ENCODE results near the gene MYCBP2.
"Not testable (repeated sequence)": the region's sequence is repeated elsewhere in the genome, so short reads cannot be mapped to it uniquely, and the experiment has no call there.

MYCBP2 gene

DNA sequence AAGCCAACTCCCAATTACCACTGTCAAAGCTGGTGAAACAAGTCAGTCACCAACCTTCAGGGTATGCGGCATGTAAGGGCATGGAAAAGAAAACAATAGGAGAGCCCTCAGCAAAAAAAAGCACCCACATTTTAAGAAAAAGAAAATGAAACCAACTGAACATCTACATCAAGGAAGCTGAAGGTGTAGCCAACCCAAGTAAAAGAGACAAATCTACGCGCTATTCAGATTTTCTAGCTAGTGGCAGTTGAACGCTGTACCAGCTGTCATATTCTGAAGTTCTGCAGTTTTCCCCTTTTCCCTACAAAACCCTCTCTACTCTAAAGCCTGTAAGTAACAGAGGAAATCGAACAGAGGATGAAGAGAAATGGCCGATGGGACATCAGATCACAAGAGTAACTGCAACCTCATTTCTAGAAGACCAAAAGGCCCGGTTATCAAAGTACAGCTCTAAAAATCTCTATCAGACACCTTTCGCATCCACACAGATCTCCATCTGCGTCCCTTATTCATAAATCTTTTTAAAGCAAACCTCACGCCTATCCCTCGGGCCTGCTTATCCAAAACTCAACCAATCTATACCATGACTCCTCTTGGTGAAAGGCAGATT is 1.4 kb downstream of the MYCBP2 start:
- H3K4me3 Mint-ChIP-seq: peak overlapping the region; percentile 94
- no peak for ATAC-seq
- DNase-seq: no peak
- no peaks in the 10 kb centered on the region for H3K9me3 Mint-ChIP-seq
- peaks cover 10% of the 10 kb centered on the region for H3K36me3 Mint-ChIP-seq (ENCODE audit: low read depth)
- H3K27ac Mint-ChIP-seq: peak overlapping the region; percentile 91
- peaks cover 75% of the 10 kb centered on the region for H3K4me1 Mint-ChIP-seq
- H3K27me3 Mint-ChIP-seq: peaks cover 6% of the 10 kb centered on the region

DNA sequence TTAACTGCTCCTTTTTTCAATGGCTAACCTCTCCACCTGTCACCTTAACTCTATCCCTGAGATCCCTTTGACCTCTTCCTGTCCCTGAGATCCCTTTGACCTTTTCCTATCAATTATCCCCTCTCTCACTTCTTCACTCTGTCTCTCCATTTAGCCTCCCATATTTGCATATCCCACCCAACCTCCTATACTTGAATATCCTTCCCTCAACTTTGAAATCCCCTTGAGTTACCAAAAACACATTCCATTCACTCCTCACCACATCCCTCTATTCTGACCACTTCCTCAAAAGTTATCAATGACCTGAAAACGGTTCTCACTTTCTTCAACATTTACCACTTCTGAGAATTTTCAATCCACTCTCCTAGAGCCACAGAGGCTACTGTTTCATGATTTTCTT is 3.0 kb downstream of the MYCBP2 start:
- Mint-ChIP-seq H3K27ac (peak overlapping the region; percentile 81), H3K4me1 (peaks cover 81% of the 10 kb centered on the region), H3K4me3 (peak overlapping the region; percentile 94), H3K36me3 (ENCODE audit: low read depth) (peaks cover 13% of the 10 kb centered on the region), H3K9me3 (no peaks in the 10 kb centered on the region), H3K27me3 (peaks cover 4% of the 10 kb centered on the region)
- no peak for DNase-seq
- ATAC-seq: no peak

DNA sequence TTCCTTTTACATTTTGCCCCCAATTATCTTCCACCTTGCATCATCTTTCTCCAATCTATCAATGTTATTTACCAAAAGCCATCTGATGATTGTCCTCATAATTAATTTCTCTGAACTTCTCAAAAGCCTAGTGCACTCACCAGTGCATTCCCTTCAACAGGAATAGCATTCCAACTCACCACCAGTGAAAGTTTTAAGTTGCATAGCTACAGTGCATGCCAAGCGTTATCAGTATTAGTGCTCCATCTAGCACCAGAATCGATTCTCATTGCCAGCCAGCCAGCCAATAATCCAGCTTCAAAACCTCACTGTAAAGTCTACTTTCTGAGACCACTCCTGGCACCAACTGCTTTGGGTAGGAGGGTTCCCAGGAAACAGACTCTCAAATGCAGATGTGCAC is 7.4 kb downstream of the MYCBP2 start:
- no peak overlapping the region for H3K4me3 Mint-ChIP-seq
- peaks cover 93% of the 10 kb centered on the region for H3K4me1 Mint-ChIP-seq
- H3K36me3 Mint-ChIP-seq (ENCODE audit: low read depth): peaks cover 15% of the 10 kb centered on the region
- no peak for ATAC-seq
- H3K27ac Mint-ChIP-seq: peak overlapping the region; percentile 6
- H3K27me3 Mint-ChIP-seq: no peaks in the 10 kb centered on the region
- no peaks in the 10 kb centered on the region for H3K9me3 Mint-ChIP-seq
- no peak for DNase-seq

DNA sequence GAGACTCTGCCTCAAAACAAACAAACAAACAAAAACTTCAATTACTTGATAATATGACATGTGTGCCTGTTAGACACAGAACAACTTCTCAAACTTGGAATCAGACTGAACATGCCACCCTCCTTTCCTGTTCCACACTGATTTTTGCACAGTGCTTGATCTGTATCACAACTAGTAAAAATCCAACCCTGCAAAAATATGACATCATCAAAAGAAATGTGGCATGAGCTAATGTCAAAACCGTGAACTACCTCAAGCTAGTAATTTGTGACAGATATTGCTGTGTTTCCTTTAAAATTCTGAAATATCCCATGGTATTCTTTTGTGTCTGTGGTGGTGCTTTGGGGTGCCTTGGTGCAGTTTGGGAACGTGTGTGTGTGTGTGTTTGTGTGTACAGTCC is 8.2 kb downstream of the MYCBP2 start:
- Mint-ChIP-seq H3K4me3 (no peak overlapping the region), H3K27me3 (no peaks in the 10 kb centered on the region), H3K9me3 (no peaks in the 10 kb centered on the region), H3K27ac (peak overlapping the region; percentile 29), H3K36me3 (ENCODE audit: low read depth) (peaks cover 10% of the 10 kb centered on the region), H3K4me1 (peaks cover 93% of the 10 kb centered on the region)
- ATAC-seq (no peak), DNase-seq (no peak)

DNA sequence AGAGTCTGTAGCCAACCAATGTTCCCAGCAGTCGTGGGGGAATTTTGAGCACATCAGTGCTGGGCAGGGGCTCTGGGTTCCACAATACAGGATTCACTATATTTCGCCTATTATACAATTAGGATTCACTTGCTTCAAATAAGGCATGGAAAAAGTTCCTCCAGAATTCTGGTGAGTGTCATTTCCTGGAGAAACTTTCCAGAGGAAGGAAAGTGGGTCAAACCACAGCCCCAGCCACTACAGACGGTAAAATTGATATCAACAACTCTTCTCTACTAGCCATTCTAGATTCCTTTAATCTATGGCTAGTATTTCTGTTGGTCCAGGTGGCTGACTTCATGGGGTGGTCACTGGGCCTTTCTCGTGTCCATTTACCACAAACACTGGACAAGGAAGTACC is 10.5 kb downstream of the MYCBP2 start:
- peaks cover 10% of the 10 kb centered on the region for H3K36me3 Mint-ChIP-seq (ENCODE audit: low read depth)
- peaks cover 89% of the 10 kb centered on the region for H3K4me1 Mint-ChIP-seq
- DNase-seq (no peak), ATAC-seq (no peak)
- no peak overlapping the region for H3K4me3 Mint-ChIP-seq
- peak overlapping the region; percentile 46 for H3K27ac Mint-ChIP-seq
- no peaks in the 10 kb centered on the region for H3K27me3 Mint-ChIP-seq
- no peaks in the 10 kb centered on the region for H3K9me3 Mint-ChIP-seq

DNA sequence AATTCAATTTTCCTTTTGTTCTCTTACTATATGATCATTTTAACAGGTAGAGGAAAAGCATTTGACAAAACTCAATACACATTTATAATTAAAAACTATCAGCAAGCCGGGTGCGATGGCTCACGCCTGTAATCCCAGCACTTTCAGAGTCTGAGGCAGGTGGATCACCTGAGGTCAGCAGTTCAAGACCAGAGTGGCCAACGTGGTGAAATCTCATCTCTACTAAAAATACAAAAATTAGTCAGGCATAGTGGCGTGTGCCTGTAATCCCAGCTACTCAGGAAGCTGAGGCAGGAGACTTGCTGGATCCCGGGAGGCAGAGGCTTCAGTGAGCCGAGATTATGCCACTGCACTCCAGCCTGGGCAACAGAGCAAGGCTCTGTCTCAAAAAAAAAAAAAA is 11.4 kb downstream of the MYCBP2 start:
- ATAC-seq, H3K27ac Mint-ChIP-seq, H3K9me3 Mint-ChIP-seq, H3K4me3 Mint-ChIP-seq, H3K27me3 Mint-ChIP-seq, DNase-seq: not testable (repeated sequence)
- H3K36me3 Mint-ChIP-seq (ENCODE audit: low read depth): peaks cover 13% of the 10 kb centered on the region
- peaks cover 90% of the 10 kb centered on the region for H3K4me1 Mint-ChIP-seq

DNA sequence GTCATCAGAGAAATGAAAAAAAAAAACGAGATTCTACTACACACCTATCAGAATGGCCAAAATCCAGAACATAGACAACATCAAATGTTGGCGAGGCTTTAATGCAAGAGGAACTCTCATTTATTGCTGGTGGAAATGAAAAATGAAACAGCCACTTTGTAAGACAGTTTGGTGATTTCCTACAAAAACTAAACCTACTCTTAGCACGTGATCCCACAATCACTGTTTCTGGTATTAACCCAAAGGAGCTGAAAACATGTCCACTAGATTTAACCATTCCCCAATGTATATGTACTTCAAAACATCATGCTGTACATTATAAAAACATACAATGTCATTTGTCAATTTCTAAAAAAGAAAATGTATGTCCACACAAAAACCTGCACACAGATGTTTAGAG is 13.0 kb downstream of the MYCBP2 start:
- Mint-ChIP-seq H3K4me3 (peak overlapping the region; percentile 3), H3K4me1 (peaks cover 91% of the 10 kb centered on the region), H3K9me3 (no peaks in the 10 kb centered on the region), H3K36me3 (ENCODE audit: low read depth) (peaks cover 13% of the 10 kb centered on the region), H3K27ac (peak overlapping the region; percentile 31), H3K27me3 (no peaks in the 10 kb centered on the region)
- DNase-seq: no peak
- no peak for ATAC-seq

DNA sequence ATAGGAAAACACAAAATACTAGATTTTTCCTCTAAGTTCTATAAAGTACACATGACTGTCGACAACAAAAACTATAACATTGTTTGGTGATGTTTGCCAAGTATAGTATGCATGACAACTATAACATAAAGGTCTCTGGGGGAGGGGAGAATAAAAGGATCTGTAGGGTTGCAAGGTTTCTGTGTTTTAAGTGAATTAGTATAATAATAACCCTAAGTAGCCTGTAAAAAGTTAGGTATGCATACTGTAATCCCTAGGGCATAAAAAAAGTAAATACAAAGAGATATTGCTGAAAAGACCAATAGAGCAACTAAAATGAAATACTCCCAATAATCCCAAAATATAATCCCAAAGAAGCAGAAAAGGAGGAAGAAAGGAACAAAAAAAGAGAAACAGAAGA is 14.6 kb downstream of the MYCBP2 start:
- no peak for DNase-seq
- Mint-ChIP-seq H3K27ac (no peak overlapping the region), H3K4me1 (peaks cover 92% of the 10 kb centered on the region), H3K9me3 (no peaks in the 10 kb centered on the region), H3K4me3 (no peak overlapping the region), H3K36me3 (ENCODE audit: low read depth) (peaks cover 11% of the 10 kb centered on the region), H3K27me3 (no peaks in the 10 kb centered on the region)
- ATAC-seq: no peak

DNA sequence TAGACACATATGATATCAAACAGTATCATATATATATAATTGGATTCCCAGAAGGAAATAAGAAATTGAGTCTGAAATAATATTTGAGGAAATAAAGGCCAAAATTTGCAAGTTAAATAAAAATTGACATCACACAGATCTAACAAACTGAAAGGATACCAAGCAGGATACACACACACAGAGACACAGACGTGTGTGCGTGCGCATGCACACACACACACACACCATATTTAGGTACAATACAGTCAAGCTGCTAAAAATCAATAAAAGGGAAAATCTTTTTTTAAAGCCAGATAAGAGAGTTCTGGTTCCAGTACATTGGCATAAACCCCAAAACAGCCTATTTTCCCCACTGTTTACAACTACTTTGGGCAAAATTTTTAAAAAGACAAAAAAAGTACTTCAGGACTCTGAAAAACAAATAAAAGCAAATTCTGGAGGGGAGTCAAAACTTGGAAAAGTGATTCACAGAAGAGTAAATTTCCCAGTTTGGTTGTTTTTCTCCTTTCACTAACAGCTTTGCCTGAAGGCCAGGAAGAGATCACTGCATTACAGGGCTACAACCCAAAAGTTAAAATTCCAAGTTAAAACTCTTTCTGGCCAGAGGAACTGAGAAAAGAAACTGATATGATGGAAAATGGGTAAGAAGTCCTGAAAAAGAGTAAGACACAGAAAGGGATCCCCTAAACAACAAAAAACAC is 16.2 kb downstream of the MYCBP2 start:
- Mint-ChIP-seq H3K9me3 (no peaks in the 10 kb centered on the region), H3K36me3 (ENCODE audit: low read depth) (peaks cover 9% of the 10 kb centered on the region), H3K27me3 (no peaks in the 10 kb centered on the region), H3K4me3 (no peak overlapping the region), H3K4me1 (peaks cover 90% of the 10 kb centered on the region), H3K27ac (no peak overlapping the region)
- DNase-seq (no peak), ATAC-seq (no peak)

DNA sequence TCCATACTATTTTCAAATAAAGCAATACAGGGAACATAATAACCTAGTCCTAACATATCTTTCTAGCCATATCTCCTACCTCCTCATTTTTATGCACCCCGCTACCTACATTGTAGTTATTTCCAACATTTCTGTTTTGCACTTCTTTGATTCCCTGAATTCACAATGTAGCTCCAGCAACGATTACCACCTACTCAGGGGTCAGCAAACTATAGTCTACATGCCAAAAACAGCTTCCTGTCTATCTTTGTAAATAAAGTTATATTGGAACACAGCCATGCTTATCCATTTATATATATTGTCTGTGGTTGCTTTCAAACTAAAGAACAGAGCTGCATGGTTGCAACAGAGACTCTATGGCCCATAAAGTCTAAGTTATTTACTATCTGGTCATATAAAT is 16.7 kb downstream of the MYCBP2 start:
- no peaks in the 10 kb centered on the region for H3K27me3 Mint-ChIP-seq
- no peak overlapping the region for H3K4me3 Mint-ChIP-seq
- H3K9me3 Mint-ChIP-seq: no peaks in the 10 kb centered on the region
- H3K36me3 Mint-ChIP-seq (ENCODE audit: low read depth): peaks cover 10% of the 10 kb centered on the region
- H3K27ac Mint-ChIP-seq: no peak overlapping the region
- H3K4me1 Mint-ChIP-seq: peaks cover 91% of the 10 kb centered on the region
- ATAC-seq: no peak
- DNase-seq: no peak

DNA sequence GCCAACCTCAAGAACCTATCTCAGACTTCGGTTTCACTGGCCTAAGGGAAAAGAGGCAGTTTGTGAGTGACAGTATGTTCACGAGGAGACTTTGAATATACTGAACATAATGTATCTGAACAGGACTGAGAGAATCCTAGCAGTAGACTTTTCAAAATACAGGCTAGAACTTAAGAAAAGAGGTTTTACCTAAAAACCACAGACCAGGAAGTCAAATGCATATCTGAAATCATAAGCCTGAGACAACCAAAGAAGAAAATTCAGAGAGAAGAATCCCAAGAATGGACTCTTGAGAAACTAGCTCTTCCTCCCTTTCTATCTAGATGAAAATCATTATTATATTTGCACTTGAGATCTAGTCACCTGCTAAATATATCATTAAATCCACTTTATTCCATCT is 17.6 kb downstream of the MYCBP2 start:
- H3K27ac Mint-ChIP-seq: peak overlapping the region; percentile 45
- DNase-seq (no peak), ATAC-seq (no peak)
- H3K4me3 Mint-ChIP-seq: no peak overlapping the region
- H3K9me3 Mint-ChIP-seq: no peaks in the 10 kb centered on the region
- no peaks in the 10 kb centered on the region for H3K27me3 Mint-ChIP-seq
- H3K4me1 Mint-ChIP-seq: peaks cover 87% of the 10 kb centered on the region
- peaks cover 11% of the 10 kb centered on the region for H3K36me3 Mint-ChIP-seq (ENCODE audit: low read depth)

DNA sequence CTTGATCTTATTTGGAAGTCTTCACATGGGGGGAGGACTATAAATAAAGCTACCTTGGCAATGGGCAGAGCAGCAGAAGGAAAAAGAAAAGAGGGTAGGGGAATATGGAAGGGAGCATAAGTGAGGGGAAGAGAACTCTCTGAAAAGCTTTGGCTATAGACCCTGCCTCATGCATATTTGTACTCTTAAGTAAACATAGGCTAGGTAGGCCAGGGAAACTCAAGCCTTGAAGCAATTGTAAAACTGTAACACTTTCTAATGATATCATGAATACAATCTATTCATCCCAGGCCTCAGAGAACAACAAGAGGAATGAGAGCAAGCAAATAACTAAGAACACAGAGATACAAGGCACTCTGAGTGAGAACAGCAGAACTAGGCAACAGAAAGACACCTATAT is 20.4 kb downstream of the MYCBP2 start:
- H3K27me3 Mint-ChIP-seq: no peaks in the 10 kb centered on the region
- no peak overlapping the region for H3K4me3 Mint-ChIP-seq
- peaks cover 16% of the 10 kb centered on the region for H3K36me3 Mint-ChIP-seq (ENCODE audit: low read depth)
- DNase-seq: no peak
- ATAC-seq: no peak
- no peaks in the 10 kb centered on the region for H3K9me3 Mint-ChIP-seq
- peaks cover 88% of the 10 kb centered on the region for H3K4me1 Mint-ChIP-seq
- H3K27ac Mint-ChIP-seq: no peak overlapping the region

DNA sequence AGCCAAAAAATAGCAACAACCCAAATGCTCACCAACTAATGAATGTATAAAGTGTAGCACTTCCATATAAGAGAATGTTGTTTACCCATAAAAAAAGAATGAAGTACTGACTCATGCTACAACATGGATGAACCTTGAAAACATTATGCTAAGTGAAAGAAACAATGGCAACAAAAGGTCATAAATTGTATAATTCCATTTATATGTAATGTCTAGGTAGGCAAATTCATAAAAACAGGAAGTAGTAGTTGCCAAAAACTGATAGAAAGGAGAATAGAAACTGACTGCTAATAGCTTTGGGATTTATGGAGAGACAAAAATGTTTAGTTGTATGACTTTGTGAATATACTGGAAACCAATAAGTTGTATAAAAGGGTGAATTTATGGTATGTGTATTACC is 21.6 kb downstream of the MYCBP2 start:
- H3K27me3 Mint-ChIP-seq: no peaks in the 10 kb centered on the region
- H3K27ac Mint-ChIP-seq: no peak overlapping the region
- H3K4me3 Mint-ChIP-seq: no peak overlapping the region
- peaks cover 12% of the 10 kb centered on the region for H3K36me3 Mint-ChIP-seq (ENCODE audit: low read depth)
- ATAC-seq: no peak
- H3K4me1 Mint-ChIP-seq: peaks cover 87% of the 10 kb centered on the region
- no peak for DNase-seq
- no peaks in the 10 kb centered on the region for H3K9me3 Mint-ChIP-seq

DNA sequence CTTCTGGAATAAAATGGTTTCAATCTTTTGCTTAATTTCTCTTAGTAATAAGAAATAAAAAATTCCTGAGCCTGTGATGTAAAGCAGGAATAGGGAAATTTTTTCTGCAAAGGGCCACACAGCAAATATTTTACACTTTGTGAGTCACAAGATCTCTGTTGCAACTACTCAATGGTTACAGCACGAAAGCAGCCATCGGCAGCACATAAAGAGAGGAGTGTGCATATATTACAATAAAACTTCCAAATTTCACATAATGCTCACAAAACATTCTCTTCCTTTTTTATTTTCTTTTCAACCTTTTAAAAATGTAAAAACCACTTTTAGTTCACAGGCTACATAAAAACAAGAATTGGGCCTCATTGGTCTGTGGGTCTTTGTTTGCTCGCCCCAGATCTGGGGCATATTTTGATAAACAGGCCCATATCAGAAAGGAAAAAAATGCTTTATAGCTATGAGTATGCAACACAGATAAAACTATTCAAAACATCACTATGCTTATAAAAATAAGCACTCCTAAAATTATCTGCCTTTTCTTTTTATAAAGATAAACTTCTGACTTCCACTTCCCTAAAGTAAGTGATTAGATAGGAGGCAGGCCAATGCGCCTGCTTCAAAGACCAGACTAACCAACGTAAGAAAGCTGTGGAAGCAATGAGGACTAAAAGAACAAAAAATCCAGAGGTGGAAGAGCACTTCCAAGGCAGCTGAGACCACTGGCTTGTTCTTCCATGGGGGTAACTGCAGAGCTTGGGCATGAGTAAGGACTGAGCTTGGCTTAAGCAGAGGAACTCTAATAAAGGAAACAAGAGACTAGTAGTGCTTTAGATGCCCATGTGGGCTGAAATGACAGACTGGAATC is 26.5 kb downstream of the MYCBP2 start:
- no peak overlapping the region for H3K4me3 Mint-ChIP-seq
- ATAC-seq (no peak), DNase-seq (no peak)
- no peaks in the 10 kb centered on the region for H3K27me3 Mint-ChIP-seq
- no peaks in the 10 kb centered on the region for H3K9me3 Mint-ChIP-seq
- H3K27ac Mint-ChIP-seq: no peak overlapping the region
- peaks cover 75% of the 10 kb centered on the region for H3K4me1 Mint-ChIP-seq
- H3K36me3 Mint-ChIP-seq (ENCODE audit: low read depth): peaks cover 17% of the 10 kb centered on the region

DNA sequence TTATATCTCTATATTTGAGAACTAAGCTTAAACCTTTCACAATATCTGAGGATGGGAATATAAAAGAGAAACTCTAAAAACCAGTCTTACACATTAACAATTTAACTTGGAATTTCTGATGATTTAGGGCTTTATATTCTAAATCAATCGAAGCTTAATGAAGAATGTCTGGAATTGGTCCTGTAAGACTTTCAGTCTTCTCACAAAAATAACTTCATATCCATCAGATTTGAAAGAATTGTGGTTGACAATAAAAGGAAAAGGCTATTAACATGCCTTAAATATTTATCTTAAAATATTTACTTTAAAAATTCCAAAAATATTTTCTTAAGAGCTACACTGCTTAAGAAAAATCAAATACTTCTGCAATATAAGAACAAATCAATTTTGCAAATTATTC is 27.3 kb downstream of the MYCBP2 start:
- Mint-ChIP-seq H3K9me3 (no peaks in the 10 kb centered on the region), H3K27ac (no peak overlapping the region), H3K4me3 (no peak overlapping the region), H3K36me3 (ENCODE audit: low read depth) (peaks cover 20% of the 10 kb centered on the region), H3K27me3 (no peaks in the 10 kb centered on the region), H3K4me1 (peaks cover 72% of the 10 kb centered on the region)
- no peak for ATAC-seq
- DNase-seq: no peak

Data from activated naive CD8-positive, alpha-beta T cell treated with anti-CD3 and anti-CD28 coated beads, Interleukin-2, amount 50 U/mL, for 24 hours (primary cell).